H9 (cell line): ENCODE data around the gene ARL14EP. TPM values are rescaled to one million over a fixed set of nuclear protein-coding genes. Genes with fewer than 3 reads are reported as not detected.

Experiments
- DNase-seq: peaks from one replicate; pipeline ENCODE4 v3.0.0-alpha.2; 2017
- H2AFZ ChIP-seq: one replicate; pipeline ENCODE4 v1.6.1; 2013; ENCODE audit warnings: mild to moderate bottlenecking, low read length, control low read depth, moderate library complexity
- H2AK5ac ChIP-seq: 2 replicates; pipeline ENCODE4 v1.6.1; 2013; ENCODE audit warnings: low read length, control low read depth, mixed read lengths; ENCODE audit not compliant: insufficient read length
- H2BK120ac ChIP-seq: one replicate; pipeline ENCODE4 v1.6.1; 2013; ENCODE audit warnings: low read depth, mild to moderate bottlenecking, low read length, control low read depth, inconsistent platforms; ENCODE audit not compliant: poor library complexity, severe bottlenecking
- H2BK12ac ChIP-seq: 2 replicates; pipeline ENCODE4 v1.6.1; 2013; ENCODE audit warnings: low read length, control low read depth, mixed read lengths, low read depth; ENCODE audit not compliant: insufficient read length
- H2BK15ac ChIP-seq: 2 replicates; pipeline ENCODE4 v1.6.1; 2013; ENCODE audit warnings: low read depth, low read length, control low read depth
- H2BK20ac ChIP-seq: one replicate; pipeline ENCODE4 v1.6.1; 2013; ENCODE audit warnings: low read depth, mild to moderate bottlenecking, low read length, control low read depth, inconsistent platforms; ENCODE audit not compliant: poor library complexity, severe bottlenecking
- H2BK5ac ChIP-seq: 2 replicates; pipeline ENCODE4 v1.6.1; 2013; ENCODE audit warnings: low read length, control low read depth, mixed read lengths; ENCODE audit not compliant: insufficient read length
- H3K14ac ChIP-seq: 2 replicates; pipeline ENCODE4 v1.6.1; 2013; ENCODE audit warnings: low read length, control low read depth; ENCODE audit not compliant: insufficient read depth
- H3K18ac ChIP-seq: 2 replicates; pipeline ENCODE4 v1.6.1; 2013; ENCODE audit warnings: low read depth, mild to moderate bottlenecking, mixed read lengths, low read length, control low read depth; ENCODE audit not compliant: insufficient read length
- H3K23ac ChIP-seq: 2 replicates; pipeline ENCODE4 v1.6.1; 2013; ENCODE audit warnings: low read length, control low read depth, mixed read lengths, low read depth; ENCODE audit not compliant: insufficient read length
- H3K23me2 ChIP-seq: 2 replicates; pipeline ENCODE4 v1.6.1; 2013; ENCODE audit warnings: low read depth, mild to moderate bottlenecking, mixed read lengths, low read length, control low read depth; ENCODE audit not compliant: insufficient read length, poor library complexity, severe bottlenecking
- H3K27ac ChIP-seq: 2 replicates; pipeline ENCODE4 v1.5.1; 2013; ENCODE audit warnings: low read length, control low read depth, mixed read lengths, low read depth; ENCODE audit not compliant: insufficient read length
- H3K27me3 ChIP-seq: 2 replicates; pipeline ENCODE4 v1.6.1; 2013; ENCODE audit warnings: low read length, control low read depth, inconsistent platforms; ENCODE audit not compliant: insufficient read depth
- H3K4ac ChIP-seq: 2 replicates; pipeline ENCODE4 v1.6.1; 2013; ENCODE audit warnings: low read depth, mild to moderate bottlenecking, control low read depth, inconsistent platforms, low read length, moderate library complexity
- H3K4me1 ChIP-seq: 2 replicates; pipeline ENCODE4 v1.6.1; 2013; ENCODE audit warnings: low read length, control low read depth, inconsistent platforms; ENCODE audit not compliant: insufficient read depth
- H3K4me2 ChIP-seq: 2 replicates; pipeline ENCODE4 v1.6.1; 2013; ENCODE audit warnings: low read length, control low read depth, mixed read lengths; ENCODE audit not compliant: insufficient read length, insufficient read depth
- H3K56ac ChIP-seq: 2 replicates; pipeline ENCODE4 v1.6.1; 2013; ENCODE audit warnings: low read depth, mild to moderate bottlenecking, mixed read lengths, low read length, control low read depth; ENCODE audit not compliant: insufficient read length
- H3K79me1 ChIP-seq: 2 replicates; pipeline ENCODE4 v1.6.1; 2013; ENCODE audit warnings: low read depth, mild to moderate bottlenecking, moderate library complexity, low read length, control low read depth, inconsistent platforms; ENCODE audit not compliant: insufficient read depth, poor library complexity, severe bottlenecking
- H3K79me2 ChIP-seq: 2 replicates; pipeline ENCODE4 v1.6.1; 2013; ENCODE audit warnings: low read length, control low read depth, inconsistent platforms; ENCODE audit not compliant: insufficient read depth
- H3K9ac ChIP-seq: 2 replicates; pipeline ENCODE4 v1.6.1; 2013; ENCODE audit warnings: low read length, control low read depth, mixed read lengths; ENCODE audit not compliant: insufficient read length; ENCODE audit errors: extremely low read depth
- H3K9me3 ChIP-seq: one replicate; pipeline ENCODE4 v1.6.1; 2013; ENCODE audit warnings: low read depth, low read length, inconsistent platforms; ENCODE audit not compliant: control insufficient read depth
- H3T11ph ChIP-seq: one replicate; pipeline ENCODE4 v1.6.1; 2013; ENCODE audit warnings: mild to moderate bottlenecking, low read length, control low read depth, inconsistent platforms
- H4K20me1 ChIP-seq: one replicate; pipeline ENCODE4 v1.6.1; 2013; ENCODE audit not compliant: control insufficient read depth, insufficient read length, insufficient read depth
- H4K5ac ChIP-seq: 2 replicates; pipeline ENCODE4 v1.6.1; 2013; ENCODE audit warnings: low read depth, mild to moderate bottlenecking, mixed read lengths, low read length, control low read depth; ENCODE audit not compliant: insufficient read length
- H4K8ac ChIP-seq: replicated peaks from 2 replicates; pipeline ENCODE4 v1.6.1; 2013; ENCODE audit warnings: low read length, control low read depth, mixed read lengths, low read depth; ENCODE audit not compliant: insufficient read length
- H4K91ac ChIP-seq: 2 replicates; pipeline ENCODE4 v1.6.1; 2013; ENCODE audit warnings: low read depth, mild to moderate bottlenecking, moderate library complexity, mixed read lengths, low read length, control low read depth; ENCODE audit not compliant: insufficient read length
- H3K27ac Mint-ChIP-seq, 3 experiments: 2 replicates in 2 of 3; 3 replicates in 1 of 3; pipeline ENCODE4 v1.8.0; 2020 to 2021; ENCODE audit warnings: mixed read lengths in 3 of 3, mild to moderate bottlenecking in 1 of 3, moderate library complexity in 1 of 3
- H3K27me3 Mint-ChIP-seq: 2 replicates; pipeline ENCODE4 v1.8.0; 2021; ENCODE audit warnings: low read depth, mild to moderate bottlenecking, moderate library complexity, mixed read lengths
- H3K36me3 Mint-ChIP-seq, 3 experiments: 2 replicates in 2 of 3; 3 replicates in 1 of 3; pipeline ENCODE4 v1.8.0; 2020 to 2021; ENCODE audit warnings: low read depth in 3 of 3, mixed read lengths in 3 of 3; ENCODE audit not compliant: insufficient read depth in 1 of 3
- H3K4me1 Mint-ChIP-seq, 2 experiments: 2 replicates each; pipeline ENCODE4 v1.8.0; 2020; ENCODE audit warnings: mixed read lengths in 2 of 2
- H3K4me3 Mint-ChIP-seq, 2 experiments: 2 replicates in 1 of 2; 3 replicates in 1 of 2; pipeline ENCODE4 v1.8.0; 2020 to 2021; ENCODE audit warnings: mild to moderate bottlenecking in 2 of 2, mixed read lengths in 2 of 2, moderate library complexity in 1 of 2
- H3K9me3 Mint-ChIP-seq, 2 experiments: 2 replicates in 1 of 2; 3 replicates in 1 of 2; pipeline ENCODE4 v1.8.0; 2020; ENCODE audit warnings: mild to moderate bottlenecking in 2 of 2, mixed read lengths in 2 of 2, moderate library complexity in 1 of 2
- total RNA-seq: library from RNA; stranded (reverse); gene quantifications from 2 replicates; pipeline ENCODE4 v1.2.1, GENCODE V29; 2021
- TF ChIP-seq, protein P1 (sequence below): fragments of 200-600 bp; sonication (generic); conservative IDR thresholded peaks from 3 replicates; pipeline ENCODE4 v1.8.0; 2021; ENCODE audit warnings: antibody characterized with exemption, mild to moderate bottlenecking

The ARL14EP gene
- total RNA-seq, 1 experiment from 2014 or later = 20.9 TPM

DNA sequence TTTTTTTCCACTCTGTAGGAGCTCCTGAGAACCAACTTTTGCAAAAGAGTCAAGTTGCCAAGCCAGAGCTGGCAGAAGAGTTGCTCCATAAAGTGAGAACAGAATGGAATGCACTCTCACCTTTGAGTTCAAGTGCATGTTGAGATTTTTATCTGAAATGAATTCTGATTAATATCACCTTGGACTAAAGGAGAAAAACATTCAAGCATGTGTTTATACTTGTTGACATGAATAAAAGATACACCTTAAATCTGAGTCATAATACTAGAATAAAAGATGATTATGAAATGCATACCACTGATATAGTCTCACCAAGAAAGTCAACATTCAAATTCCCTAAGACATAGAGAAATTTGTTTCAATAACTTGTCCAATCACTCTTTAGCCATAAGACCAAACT, 37.8 kb downstream of the ARL14EP start:
- H3K4me1 Mint-ChIP-seq = peaks cover 12 to 13% of the 10 kb centered on the region in 2 experiments
- Histone ChIP-seq H4K5ac (no peak overlapping the region), H2AK5ac (no peak overlapping the region), H4K8ac (no peak overlapping the region), H3K9ac (no peak overlapping the region), H4K20me1 (no peaks in the 10 kb centered on the region), H3K79me2 (no peaks in the 10 kb centered on the region), H3K23ac (no peak overlapping the region), H3K4me2 (no peak overlapping the region), H3K79me1 (no peaks in the 10 kb centered on the region), H2BK20ac (no peak overlapping the region), H3K27me3 (no peaks in the 10 kb centered on the region), H3T11ph (no peak overlapping the region), H3K23me2 (no peaks in the 10 kb centered on the region), H2BK120ac (no peak overlapping the region), H3K56ac (no peak overlapping the region), H3K4me1 (no peaks in the 10 kb centered on the region), H2AFZ (no peak overlapping the region), H3K18ac (no peak overlapping the region), H4K91ac (no peak overlapping the region), H2BK12ac (no peak overlapping the region), H2BK5ac (no peak overlapping the region), H3K14ac (no peak overlapping the region), H3K27ac (no peak overlapping the region), H3K4ac (no peak overlapping the region), H2BK15ac (no peak overlapping the region), H3K9me3 (no peaks in the 10 kb centered on the region)
- peaks cover 3% of the 10 kb centered on the region; the same call in 1 of the 2 replicates for H3K27me3 Mint-ChIP-seq
- H3K36me3 Mint-ChIP-seq = no peaks in the 10 kb centered on the region
- DNase-seq = no peak
- H3K27ac Mint-ChIP-seq = no peak overlapping the region
- no peak overlapping the region for H3K4me3 Mint-ChIP-seq
- H3K9me3 Mint-ChIP-seq = no peaks in the 10 kb centered on the region
- TF ChIP-seq, protein P1, sequence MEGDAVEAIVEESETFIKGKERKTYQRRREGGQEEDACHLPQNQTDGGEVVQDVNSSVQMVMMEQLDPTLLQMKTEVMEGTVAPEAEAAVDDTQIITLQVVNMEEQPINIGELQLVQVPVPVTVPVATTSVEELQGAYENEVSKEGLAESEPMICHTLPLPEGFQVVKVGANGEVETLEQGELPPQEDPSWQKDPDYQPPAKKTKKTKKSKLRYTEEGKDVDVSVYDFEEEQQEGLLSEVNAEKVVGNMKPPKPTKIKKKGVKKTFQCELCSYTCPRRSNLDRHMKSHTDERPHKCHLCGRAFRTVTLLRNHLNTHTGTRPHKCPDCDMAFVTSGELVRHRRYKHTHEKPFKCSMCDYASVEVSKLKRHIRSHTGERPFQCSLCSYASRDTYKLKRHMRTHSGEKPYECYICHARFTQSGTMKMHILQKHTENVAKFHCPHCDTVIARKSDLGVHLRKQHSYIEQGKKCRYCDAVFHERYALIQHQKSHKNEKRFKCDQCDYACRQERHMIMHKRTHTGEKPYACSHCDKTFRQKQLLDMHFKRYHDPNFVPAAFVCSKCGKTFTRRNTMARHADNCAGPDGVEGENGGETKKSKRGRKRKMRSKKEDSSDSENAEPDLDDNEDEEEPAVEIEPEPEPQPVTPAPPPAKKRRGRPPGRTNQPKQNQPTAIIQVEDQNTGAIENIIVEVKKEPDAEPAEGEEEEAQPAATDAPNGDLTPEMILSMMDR = no peak
